Measurements from ENCODE around the gene TMIE.

TMIE gene, protein sequence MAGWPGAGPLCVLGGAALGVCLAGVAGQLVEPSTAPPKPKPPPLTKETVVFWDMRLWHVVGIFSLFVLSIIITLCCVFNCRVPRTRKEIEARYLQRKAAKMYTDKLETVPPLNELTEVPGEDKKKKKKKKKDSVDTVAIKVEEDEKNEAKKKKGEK

GRCh38 chr3:46701181-46701939 is at the start of gene TMIE:
Gene TMIE (plus strand): TSS chr3:46701392. CDS start chr3:46701488, 96 bp downstream.
- DNase-seq, result no peak

DNA sequence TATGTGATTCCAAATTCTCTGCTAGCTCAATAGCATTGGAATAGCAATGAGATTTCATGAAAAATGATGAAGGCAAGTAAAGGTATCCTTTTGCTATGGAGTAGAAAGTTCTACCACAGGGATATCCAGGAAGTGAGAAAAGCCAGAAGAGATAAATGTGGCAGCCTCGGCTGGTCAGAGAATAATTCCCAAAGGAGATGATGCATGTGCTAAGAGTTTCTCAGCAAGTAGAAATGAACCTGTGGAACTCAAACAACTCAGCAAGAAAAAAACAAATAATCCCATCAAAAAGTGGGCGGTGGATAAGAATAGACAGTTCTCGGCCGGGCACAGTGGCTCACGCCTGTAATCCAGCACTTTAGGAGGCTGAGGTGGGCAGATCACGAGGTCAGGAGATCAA is 45.9 kb upstream of the TMIE start:
- no peak for DNase-seq

DNA sequence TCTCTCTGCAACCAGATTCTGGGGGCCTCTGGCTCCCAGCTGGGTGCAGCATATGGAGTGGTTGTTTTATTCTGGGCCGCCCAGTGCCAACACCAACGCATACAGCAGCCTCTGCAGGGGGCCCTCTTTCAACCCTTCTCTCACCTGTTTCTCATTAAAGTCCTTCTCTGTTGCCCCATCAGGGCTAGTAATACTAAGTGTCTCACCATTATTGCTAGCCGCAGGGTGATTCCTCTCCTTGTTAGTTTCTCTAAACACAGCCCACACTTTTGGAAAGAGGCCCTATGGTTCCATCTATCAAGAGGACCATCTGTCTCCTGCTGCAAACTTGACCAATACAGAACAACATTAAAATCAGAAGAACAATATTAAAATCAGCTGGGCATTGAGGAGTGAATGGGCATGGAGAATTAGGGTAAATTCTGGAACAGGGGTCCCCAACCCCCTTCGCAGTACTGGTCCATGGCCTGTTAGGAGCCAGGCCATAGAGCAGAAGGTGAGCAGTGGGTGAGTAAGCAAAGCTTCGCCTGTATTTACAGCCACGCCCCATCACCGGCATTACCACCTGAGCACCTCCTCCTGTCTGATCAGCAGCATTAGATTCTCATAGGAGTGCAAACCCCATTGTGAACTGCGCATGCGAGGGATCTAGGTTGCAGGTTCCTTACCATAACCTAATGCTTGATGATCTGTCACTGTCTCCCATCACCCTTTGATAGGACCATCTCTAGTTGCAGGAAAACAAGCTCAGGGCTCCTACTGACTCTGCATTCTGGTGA is 44.2 kb upstream of the TMIE start:
- DNase-seq, result no peak

- DNase-seq, result no peak
These were observed 41.9 kb upstream of the TMIE start for GRCh38 chr3:46659285-46659684.

DNA sequence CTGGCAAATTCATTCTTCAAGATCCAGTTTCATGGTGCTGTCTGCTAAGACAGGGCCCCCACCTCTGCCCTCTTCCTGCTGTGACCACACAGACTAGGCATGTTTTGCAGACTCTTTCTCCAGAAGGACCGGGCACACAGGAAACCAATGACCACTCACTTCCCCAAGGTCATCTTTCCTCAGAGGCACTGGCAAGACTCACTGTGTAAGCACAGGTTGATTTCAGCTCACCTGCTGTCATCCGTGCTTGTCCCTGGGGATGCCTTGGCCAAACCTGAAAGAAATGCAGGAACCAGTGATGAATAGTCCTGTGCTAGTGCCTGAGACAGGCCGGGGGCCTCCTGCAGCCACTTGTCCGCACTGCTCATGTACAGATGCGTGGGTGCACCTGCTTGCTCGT is 41.2 kb upstream of the TMIE start:
- no peak for DNase-seq

GRCh38 chr3:46660543-46661523 is 40.4 kb upstream of the TMIE start:
- DNase-seq, result no peak

- DNase-seq, result no peak
These were observed 39.1 kb upstream of the TMIE start for GRCh38 chr3:46661776-46662766.

DNA sequence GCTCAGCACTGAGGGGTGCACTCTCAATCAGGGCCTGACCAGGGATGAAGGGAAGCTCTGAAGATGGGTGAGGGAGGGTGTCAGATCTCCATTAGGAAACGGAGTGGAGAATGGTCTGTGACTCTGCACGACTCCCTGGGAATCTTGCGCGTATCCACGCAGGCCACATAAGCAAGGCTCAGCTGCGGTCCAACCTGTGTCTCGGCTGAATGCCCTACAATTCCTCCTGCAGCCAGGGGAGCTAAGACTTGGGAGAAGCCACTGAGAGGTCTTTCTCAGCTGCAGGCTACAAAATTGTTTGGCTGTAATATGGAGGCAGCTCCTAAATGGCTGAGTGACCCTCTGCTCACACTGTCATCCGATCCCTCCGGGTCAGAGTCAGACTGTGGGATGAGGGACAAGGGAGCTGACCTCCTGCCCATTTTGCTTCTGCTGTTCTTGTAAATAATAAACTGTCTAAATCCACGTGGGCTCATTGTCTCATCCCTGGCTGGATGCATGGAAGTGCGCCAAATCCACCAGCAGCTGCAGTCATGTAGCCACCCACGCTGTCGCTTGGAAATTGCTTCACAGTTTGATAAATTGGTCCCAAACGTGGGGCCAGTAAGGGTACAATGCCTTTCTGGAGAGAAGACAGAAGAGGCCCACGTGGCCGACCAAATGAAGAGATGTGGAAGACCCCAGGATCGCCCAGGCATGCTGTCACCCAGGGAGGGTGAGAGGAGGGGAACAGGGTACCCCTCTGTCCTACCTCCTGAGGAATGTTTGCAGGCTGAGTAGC is 38.2 kb upstream of the TMIE start:
- no peak for DNase-seq

- peak; percentile 16 for DNase-seq
These were observed 37.5 kb upstream of the TMIE start for GRCh38 chr3:46663591-46664135.

DNA sequence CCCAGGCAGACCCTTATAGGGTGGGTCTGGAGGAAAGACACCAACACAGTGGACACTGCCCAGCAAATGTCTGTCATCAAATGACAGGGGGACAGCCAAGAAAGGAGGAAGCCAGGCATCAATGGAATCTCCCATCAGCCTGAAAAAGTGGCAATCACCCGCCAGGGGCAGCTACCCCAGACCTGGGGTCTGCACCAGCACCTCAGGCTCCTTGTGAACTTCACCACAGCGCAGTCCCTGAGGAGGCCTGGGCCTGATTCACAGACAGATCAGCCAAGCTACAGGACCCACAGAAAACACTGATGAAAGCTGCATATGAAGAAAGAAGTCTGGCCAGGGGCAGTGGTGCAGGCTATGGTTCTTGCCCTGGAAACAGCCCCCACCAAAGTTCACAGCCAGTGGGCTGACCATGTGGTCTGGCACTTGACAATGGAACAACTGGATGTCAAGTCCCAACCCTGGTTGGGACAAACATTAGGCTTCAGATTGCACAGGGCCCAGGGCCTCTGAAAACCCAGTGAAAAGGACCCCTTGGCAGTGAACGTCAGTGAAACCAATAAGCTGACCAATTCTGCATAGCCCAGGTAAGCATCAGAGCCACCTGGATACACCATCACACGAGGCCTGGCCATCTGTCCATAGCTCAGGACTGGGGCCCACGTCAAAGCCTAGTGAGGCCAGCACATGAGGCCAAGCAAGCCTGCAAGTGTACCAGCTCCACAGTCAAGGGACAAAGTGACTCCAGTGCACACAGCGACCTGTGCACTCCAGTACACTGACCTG is 36.8 kb upstream of the TMIE start:
- no peak for DNase-seq

DNA sequence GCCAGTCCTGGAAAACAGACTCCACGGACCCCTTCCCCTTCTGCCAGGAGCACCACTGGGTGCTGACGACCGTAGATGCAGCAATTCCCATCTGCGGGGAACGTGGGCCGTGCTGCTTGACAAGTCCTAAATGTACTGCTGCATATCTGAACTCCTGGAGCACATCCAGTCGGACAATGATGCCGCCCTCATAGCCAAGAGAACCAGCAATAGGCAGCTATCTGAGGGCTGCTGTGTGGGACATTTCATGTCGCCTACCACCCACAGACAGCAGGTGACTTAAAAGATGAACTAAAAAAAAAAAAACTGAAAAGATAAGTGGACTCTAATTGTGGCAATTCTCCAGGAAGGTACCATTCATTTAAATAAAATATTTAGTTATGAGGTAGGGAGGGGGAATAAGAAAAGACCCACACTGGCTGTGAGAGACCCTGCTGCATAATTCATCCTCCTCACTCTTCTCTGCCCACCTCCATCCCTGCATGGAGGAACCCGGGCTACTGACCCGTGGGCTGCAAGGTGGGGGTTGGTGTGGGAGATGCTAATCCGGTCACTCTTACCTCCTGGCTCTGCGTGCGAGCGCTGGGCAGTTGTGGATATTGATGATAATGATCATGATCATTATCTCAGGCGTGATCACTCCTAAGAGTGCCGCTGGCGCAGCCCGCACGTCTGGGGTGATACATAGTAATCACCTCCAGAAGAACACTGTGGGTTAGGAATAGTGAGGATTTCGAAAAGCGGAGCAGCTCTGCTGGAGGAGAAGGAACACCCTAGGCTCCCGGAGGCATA is 36.0 kb upstream of the TMIE start:
- no peak for DNase-seq

- no peak for DNase-seq
These were observed 35.3 kb upstream of the TMIE start for GRCh38 chr3:46665763-46666452.

GRCh38 chr3:46666453-46666845 is 34.7 kb upstream of the TMIE start:
- no peak for DNase-seq

DNA sequence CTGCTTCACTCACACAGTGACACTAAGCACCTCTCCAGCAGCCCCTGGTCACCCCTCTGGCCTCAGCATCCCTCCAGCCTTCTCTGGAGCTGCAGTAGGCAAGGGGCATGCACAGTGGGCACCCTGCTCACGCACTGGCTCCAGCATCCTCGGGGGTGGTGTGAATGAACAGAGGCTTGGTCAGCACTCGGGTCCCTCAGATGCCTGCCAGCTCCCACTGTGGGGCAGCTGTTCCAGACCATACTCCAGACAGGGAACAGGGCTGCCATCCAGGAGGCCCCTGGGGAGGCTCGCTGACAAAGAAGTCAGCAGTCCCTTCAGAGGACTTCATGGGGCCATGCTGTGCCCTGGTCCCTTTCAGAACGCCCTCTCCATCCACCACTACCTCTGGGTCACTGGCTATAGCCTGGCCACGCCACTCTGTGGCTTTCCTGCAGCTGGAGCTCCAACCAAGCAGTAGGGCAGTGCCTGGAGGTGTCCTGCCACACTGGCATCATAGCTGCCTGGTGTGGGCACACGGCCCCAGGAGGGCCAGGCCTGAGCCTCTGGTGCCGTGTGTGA is 34.1 kb upstream of the TMIE start:
- no peak for DNase-seq

- DNase-seq, result no peak
These were observed 33.5 kb upstream of the TMIE start for GRCh38 chr3:46667657-46668056.

DNA sequence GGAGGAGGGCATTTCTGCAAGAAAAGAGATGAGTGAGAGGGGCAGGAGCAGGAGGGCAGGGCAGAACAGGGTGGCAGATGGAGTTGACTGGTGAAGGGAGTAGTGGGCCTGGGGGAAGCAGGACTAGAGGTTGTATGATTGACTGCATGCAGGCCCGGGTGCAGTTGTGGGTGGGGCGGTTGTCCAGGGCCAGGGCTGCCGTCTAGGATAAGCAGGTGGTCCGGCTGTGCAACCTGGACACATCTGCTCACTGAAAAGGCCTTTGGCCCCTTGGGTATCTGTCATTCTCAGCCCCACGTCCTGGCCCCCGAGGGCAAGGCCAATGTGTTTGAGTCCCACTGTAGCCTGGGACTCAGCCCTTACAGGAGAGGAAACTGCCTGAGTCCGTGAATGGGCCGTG is 33.1 kb upstream of the TMIE start:
- no peak for DNase-seq

- no peak for DNase-seq
These were observed 32.6 kb upstream of the TMIE start for GRCh38 chr3:46668591-46668990.

Measured in CD4-positive, alpha-beta T cell treated with Interleukin-10 for 1 hour (primary cell).